ES-I3 (cell line): Measurements from ENCODE around the gene ARMS2.

Source experiments
- H3K36me3 ChIP-seq: 2 replicates; pipeline ENCODE4 v1.6.1; 2013; ENCODE audit warnings: mild to moderate bottlenecking, low read length, control low read depth, moderate library complexity; ENCODE audit not compliant: insufficient read depth
- H3K4me1 ChIP-seq: 2 replicates; pipeline ENCODE4 v1.6.1; 2013; ENCODE audit warnings: mild to moderate bottlenecking, control low read depth, low read length; ENCODE audit not compliant: insufficient read depth
- H3K9ac ChIP-seq: 2 replicates; pipeline ENCODE4 v1.6.1; 2013; ENCODE audit warnings: low read depth, mild to moderate bottlenecking, low read length, moderate library complexity
- H3K9me3 ChIP-seq: 2 replicates; pipeline ENCODE4 v1.6.1; 2013; ENCODE audit warnings: mild to moderate bottlenecking, low read length, moderate library complexity; ENCODE audit not compliant: control insufficient read depth, insufficient read depth

ARMS2 gene, protein sequence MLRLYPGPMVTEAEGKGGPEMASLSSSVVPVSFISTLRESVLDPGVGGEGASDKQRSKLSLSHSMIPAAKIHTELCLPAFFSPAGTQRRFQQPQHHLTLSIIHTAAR

DNA sequence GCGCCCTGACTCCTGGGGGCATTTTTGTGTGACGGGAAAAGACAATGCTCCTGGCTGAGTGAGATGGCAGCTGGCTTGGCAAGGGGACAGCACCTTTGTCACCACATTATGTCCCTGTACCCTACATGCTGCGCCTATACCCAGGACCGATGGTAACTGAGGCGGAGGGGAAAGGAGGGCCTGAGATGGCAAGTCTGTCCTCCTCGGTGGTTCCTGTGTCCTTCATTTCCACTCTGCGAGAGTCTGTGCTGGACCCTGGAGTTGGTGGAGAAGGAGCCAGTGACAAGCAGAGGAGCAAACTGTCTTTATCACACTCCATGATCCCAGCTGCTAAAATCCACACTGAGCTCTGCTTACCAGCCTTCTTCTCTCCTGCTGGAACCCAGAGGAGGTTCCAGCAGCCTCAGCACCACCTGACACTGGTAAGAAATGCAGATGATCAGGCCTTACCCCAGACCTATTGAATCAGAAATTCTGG, at the start of gene ARMS2:
Gene ARMS2, plus strand, starts transcription at position 51 of the 478 bp plus-strand sequence. Its CDS starts 75 bp downstream, at position 126.
- no peaks in the 10 kb centered on the region for H3K36me3 ChIP-seq
- H3K9me3 ChIP-seq = no peaks in the 10 kb centered on the region
- H3K4me1 ChIP-seq = no peaks in the 10 kb centered on the region; the same call in 1 of the 2 replicates
- H3K9ac ChIP-seq = no peak within 1 kb of the TSS

DNA sequence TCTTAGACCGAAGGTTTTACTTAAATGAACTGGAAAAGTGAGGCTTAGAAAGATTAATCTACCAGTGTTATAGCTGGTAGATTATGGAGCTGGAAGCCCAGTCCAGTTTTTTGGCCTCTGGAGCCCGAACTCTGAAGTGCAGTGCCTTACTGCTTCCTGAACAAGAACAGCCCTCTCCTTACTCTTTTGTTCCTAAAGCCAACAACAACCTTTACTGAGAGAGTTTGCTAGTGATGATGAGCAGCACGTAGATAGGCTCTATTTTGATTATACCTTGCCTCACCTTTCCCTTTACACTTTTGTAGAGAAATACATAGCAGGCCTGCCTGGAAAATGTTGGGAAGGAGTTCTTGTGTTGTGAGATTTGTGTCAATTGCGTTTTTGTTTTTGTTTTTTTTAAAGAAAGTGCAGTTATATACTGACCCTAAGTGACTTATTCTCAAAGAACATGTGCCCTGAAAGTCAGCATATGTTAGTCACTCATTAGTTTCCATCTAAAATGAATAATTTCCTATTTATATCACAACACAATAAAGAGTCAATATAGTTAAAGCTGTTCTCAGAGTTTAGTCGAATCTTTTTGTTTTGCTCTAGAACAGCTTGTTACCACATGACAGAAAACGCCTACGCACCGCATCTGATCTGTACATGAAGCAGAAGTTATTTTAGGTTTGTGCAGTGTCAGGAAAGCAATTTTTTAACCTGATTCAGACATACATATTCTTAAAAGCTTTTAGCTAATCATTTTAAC, 46.9 kb upstream of the ARMS2 start:
- no peaks in the 10 kb centered on the region for H3K36me3 ChIP-seq
- no peak overlapping the region for H3K9ac ChIP-seq
- no peaks in the 10 kb centered on the region for H3K9me3 ChIP-seq
- H3K4me1 ChIP-seq = no peaks in the 10 kb centered on the region

DNA sequence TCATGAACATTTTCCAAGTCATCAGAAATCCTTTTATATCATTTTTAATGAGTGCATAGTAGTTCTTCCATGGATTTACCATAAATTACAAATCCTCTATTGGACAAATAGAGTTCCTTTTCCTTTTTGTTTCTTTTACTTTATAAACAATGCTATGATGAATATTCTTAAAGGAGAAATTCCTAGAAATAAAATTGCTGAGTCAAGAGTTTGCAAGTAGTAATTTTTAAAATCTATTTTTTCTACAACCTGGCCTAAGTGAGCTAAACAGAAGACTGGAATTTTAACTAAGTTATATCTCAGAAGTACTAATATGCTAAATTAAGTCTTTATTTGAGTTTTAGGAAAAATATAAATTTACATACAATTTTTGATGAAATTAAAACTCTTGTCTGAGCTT, 41.1 kb upstream of the ARMS2 start:
- no peaks in the 10 kb centered on the region for H3K4me1 ChIP-seq
- 0 out of 2 replicates have a peak, but pooled peaks cover 3% of the 10 kb centered on the region for H3K36me3 ChIP-seq
- H3K9ac ChIP-seq = no peak overlapping the region
- H3K9me3 ChIP-seq = no peaks in the 10 kb centered on the region

DNA sequence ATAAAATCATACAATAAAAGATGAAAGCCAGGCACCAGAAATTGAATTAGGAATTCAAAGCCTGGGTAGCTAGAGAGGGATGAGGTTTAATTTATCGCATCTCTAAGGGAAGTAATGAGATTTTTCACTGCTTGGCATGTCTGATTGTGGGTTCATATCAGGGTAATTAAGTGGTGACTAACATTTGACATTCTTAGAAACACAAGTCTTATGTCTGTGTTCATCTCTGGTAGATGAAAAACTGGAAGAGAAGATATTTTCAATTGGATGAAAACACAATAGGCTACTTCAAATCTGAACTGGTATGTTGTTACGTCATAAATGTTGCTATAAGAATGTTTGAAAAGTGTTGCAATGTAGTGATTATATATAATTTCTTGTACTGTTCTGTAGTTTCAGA, 36.8 kb upstream of the ARMS2 start:
- Histone ChIP-seq H3K4me1 (no peaks in the 10 kb centered on the region), H3K9me3 (no peaks in the 10 kb centered on the region), H3K9ac (no peak overlapping the region), H3K36me3 (peaks cover 3% of the 10 kb centered on the region; the same call in 1 of the 2 replicates)

DNA sequence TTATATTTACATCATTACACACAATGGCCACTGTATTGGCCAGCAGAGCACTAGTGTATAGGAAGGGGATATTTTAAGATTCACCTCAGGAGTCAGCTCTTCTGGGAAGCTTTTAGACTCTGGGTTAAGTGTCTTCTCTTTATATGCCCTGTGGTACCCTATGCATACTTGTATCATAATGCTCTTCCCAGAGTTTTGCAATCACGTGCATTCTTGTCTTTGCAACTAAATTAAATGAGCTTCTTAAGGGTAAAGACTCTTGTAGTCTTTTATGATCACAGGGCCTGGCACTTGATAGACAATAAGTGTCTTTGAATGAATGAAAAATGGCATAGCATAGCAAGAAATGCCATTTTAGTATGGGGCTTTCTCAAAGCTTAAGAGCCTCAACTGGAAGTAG, 35.4 kb upstream of the ARMS2 start:
- no peak overlapping the region for H3K9ac ChIP-seq
- peaks cover 3% of the 10 kb centered on the region; the same call in 1 of the 2 replicates for H3K36me3 ChIP-seq
- no peaks in the 10 kb centered on the region for H3K4me1 ChIP-seq
- no peaks in the 10 kb centered on the region for H3K9me3 ChIP-seq

DNA sequence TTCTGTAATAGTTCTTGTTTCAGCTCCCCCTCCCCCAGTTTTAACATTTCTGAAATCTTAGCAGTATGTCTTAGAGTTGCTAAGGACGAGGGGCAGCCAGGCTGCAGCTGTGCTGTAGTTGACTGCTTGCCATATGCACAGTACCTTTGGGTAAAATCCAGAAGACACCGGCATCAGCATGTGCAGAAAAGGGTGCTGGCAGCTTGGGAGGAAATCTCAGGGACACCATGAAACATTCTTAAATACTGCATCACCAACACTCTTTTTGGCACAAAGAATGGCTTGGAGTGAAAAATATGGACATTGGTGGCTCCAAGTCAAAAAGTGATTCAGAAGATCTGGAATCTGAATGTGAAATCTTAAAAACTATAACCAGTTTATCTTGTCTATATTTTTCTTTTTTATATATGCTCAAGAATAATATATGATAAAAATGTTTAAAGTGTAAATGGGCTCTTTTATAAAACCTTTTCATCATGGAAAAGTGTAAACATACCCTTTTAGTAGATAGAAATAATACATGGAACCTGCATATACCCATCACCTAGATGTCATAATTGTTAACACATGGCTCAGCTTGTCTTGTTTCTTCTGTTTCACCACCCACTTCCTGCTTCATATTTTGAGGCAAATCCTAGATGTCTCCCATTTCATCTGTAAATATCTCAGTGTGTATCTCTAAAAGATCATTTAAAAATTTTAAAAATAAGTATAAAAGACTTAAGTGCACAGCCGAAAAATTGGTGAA, 34.4 kb upstream of the ARMS2 start:
- no peaks in the 10 kb centered on the region for H3K4me1 ChIP-seq
- H3K36me3 ChIP-seq = peaks cover 3% of the 10 kb centered on the region; the same call in 1 of the 2 replicates
- no peaks in the 10 kb centered on the region for H3K9me3 ChIP-seq
- no peak overlapping the region for H3K9ac ChIP-seq

DNA sequence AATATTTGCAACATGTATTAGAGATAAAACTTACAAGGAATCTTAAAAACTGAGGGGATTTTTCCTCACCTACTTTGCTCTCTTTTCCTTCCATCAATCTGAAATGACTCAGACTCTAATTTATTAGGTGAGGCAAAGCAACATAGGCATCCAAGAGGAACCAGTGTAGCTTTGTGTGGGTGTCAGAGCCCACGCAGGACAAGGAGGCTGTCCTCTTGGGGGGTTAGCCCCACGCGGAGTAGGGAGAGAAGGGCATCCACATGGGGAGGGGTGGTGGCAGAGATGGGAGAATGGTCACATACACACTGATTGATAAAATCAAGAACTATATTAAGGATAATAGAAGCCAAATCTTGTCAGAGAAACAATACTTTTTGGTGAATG, 33.8 kb upstream of the ARMS2 start:
- H3K9me3 ChIP-seq = no peaks in the 10 kb centered on the region
- no peaks in the 10 kb centered on the region for H3K4me1 ChIP-seq
- peaks cover 3% of the 10 kb centered on the region; the same call in 1 of the 2 replicates for H3K36me3 ChIP-seq
- no peak overlapping the region for H3K9ac ChIP-seq

DNA sequence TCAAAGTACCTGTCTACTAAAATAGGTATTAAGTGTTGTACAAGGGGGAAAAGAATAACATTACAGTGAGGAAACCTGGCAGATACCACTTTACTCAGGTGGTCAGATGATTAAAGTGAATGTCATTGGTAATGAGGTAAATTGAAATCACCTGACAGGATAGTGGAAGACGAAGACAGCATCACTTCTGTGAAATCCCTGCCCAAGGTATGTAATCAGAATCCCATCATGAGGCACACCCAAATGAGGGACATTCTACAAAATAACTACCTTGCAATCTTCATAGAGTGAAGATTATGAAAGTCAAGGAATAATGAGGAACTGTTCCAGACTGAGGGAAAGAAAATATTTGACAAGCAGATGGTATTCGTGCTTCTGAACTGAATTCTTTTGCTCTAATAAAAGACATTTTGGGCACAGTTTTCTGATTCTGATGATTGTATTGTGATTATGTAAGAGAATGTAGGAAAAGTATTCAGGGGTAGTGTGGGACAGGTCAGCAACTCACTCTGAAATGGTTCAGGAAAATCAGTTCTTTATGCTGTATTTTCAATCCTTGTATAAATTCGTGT, 33.3 kb upstream of the ARMS2 start:
- H3K4me1 ChIP-seq = no peaks in the 10 kb centered on the region
- H3K9ac ChIP-seq = no peak overlapping the region
- no peaks in the 10 kb centered on the region for H3K9me3 ChIP-seq
- peaks cover under 1% of the 10 kb centered on the region; the same call in 1 of the 2 replicates for H3K36me3 ChIP-seq

DNA sequence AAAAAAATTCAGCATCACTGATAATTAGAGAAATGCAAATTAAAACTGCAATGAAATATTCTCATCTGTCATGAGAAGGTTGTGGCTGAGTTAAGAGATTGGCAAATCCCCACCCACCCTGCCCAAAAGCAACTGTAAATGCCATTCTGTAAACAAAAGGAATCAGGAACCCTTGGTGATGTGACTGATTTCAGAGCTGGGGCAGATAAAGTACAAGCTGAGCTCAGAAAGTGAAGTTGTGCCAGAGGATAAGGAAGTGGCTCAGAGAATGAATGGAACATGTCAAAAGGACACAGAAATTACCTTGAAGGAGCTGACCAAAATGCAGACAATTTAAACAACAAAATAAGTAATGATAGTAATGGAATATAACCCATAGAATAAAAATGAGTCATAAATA, 32.7 kb upstream of the ARMS2 start:
- no peaks in the 10 kb centered on the region for H3K4me1 ChIP-seq
- no peaks in the 10 kb centered on the region; the same call in 1 of the 2 replicates for H3K36me3 ChIP-seq
- no peak overlapping the region for H3K9ac ChIP-seq
- H3K9me3 ChIP-seq = no peaks in the 10 kb centered on the region

DNA sequence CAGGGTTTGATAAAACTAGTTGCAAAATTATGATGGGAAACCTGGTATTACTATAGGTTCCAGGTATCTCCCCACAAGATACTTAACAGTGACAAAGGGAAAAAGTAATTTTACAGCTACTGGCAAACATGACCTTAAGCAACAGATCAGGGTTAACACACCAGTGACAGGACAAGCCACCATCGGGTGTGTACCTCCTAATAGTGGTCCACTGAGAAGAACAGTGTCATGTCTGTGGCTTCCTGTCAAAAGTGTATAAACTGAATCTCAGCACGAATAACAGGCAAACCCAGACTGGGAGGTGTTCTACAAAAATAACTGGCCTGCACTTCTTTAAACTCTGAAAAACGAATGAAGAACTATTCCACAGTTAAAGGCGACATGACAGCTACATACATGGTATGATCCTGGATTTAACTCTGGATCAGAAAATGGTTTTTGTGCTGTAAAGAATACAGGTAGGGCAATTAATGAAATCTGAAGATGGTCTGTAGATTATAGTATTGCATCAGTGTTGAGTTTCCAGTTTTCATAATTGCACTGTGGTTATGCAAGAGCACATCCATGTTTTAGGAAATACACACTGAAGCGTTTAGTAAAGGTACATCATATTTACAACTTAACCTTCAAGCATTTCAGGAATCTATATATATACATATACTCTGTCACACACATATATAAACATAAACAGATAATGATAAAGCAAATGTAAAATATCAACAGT, 32.0 kb upstream of the ARMS2 start:
- Histone ChIP-seq H3K36me3 (no peaks in the 10 kb centered on the region; the same call in 1 of the 2 replicates), H3K9me3 (no peaks in the 10 kb centered on the region), H3K9ac (no peak overlapping the region), H3K4me1 (no peaks in the 10 kb centered on the region)

DNA sequence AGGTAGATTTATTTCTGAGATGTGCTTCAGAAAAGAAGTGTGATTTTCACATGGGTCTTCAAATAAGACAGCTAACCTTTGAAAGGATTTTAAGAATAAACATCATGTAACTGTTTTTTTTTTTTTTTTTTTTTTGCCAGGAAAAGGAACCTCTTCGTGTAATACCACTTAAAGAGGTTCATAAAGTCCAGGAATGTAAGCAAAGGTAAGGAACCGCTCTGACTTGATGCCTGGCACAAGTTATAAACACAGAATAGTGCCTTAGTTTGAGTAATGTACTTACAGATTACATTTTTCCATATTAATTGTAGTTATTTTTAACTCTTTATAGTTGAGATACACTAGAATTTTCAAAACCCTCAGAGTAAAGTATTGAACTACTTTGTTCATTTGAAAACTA, 30.4 kb upstream of the ARMS2 start:
- Histone ChIP-seq H3K4me1 (no peaks in the 10 kb centered on the region), H3K36me3 (no peaks in the 10 kb centered on the region; the same call in 1 of the 2 replicates), H3K9ac (no peak overlapping the region), H3K9me3 (no peaks in the 10 kb centered on the region)

DNA sequence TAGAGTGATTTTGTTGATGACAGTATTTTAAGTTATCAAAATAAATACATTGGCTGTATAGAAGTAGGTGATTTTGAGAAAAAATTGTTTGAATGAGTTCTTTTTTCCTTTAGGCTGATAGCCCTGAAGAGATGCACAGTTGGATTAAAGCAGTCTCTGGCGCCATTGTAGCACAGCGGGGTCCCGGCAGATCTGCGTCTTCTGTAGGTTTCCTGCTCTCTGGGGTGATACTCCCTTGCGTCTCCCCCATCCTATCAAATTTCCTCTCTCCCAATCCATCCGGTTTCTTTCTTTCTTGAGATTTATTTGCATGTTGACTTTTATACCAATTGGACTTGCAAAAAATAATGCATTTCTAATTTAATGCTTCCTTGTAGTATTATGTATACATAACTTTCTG, 27.6 kb upstream of the ARMS2 start:
- no peaks in the 10 kb centered on the region for H3K9me3 ChIP-seq
- no peaks in the 10 kb centered on the region for H3K4me1 ChIP-seq

DNA sequence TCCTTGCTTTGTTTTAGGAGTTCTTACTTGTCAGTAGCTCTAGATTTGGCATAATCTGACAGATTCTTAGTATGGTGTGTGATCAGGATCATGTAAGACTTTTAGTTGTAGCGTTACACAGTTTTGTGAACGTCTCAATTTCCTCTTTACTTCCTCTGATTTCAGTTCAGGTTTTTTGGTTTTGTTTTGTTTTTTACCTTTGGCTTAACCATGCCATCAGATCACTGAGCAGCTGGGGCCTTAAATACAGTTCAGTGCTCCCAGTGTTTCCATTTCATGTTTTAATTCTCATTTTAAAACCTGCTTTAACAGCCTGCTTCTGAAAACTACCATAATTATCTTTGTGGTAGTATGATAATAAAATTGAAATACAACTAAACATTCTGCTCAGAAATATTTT, 27.2 kb upstream of the ARMS2 start:
- H3K36me3 ChIP-seq = no peaks in the 10 kb centered on the region
- H3K4me1 ChIP-seq = no peaks in the 10 kb centered on the region
- no peak overlapping the region for H3K9ac ChIP-seq
- H3K9me3 ChIP-seq = no peaks in the 10 kb centered on the region

More for the DNA sequence above, 27.6 kb upstream of the ARMS2 start:
- no peak overlapping the region for H3K9ac ChIP-seq
- H3K36me3 ChIP-seq = no peaks in the 10 kb centered on the region
